HL-60 (cell line): ENCODE results near the gene PRKCE.

Experiments used
- DNase-seq, 2 experiments: peaks; one replicate each; pipeline ENCODE4 v3.0.0-alpha.2; 2010 to 2020; ENCODE audit warnings: low read depth in 1 of 2, low spot score in 1 of 2
- H3K27ac ChIP-seq: fragments of 250-450 bp; sonication (Bioruptor Pico); replicated peaks from 2 replicates; pipeline ENCODE4 v1.5.1; 2020; ENCODE audit warnings: mild to moderate bottlenecking, moderate library complexity
- H3K27me3 ChIP-seq: fragments of 250-450 bp; sonication (Bioruptor Pico); 2 replicates; pipeline ENCODE4 v1.5.1; 2021; ENCODE audit warnings: mild to moderate bottlenecking, moderate library complexity; ENCODE audit not compliant: insufficient read depth, poor library complexity, severe bottlenecking
- H3K4me3 ChIP-seq: replicated peaks from 2 replicates; pipeline ENCODE4 v1.5.1; 2011; ENCODE audit warnings: mild to moderate bottlenecking, control low read depth, low read length; ENCODE audit not compliant: insufficient read depth
- GABPA ChIP-seq: IDR thresholded peaks from 2 replicates; pipeline ENCODE4 v1.6.1; 2012; ENCODE audit warnings: low read depth
- POLR2AphosphoS5 ChIP-seq: IDR thresholded peaks from 2 replicates; pipeline ENCODE4 v1.6.1; 2012; ENCODE audit warnings: low read depth
- REST ChIP-seq: IDR thresholded peaks from 2 replicates; pipeline ENCODE4 v1.6.1; 2012; ENCODE audit warnings: low read depth; ENCODE audit not compliant: insufficient replicate concordance
- SPI1 ChIP-seq: IDR thresholded peaks from 2 replicates; pipeline ENCODE4 v1.6.1; 2012; ENCODE audit warnings: low read depth, mild to moderate bottlenecking, borderline replicate concordance
- TF ChIP-seq, protein P1 (sequence below): IDR thresholded peaks from one replicate; pipeline ENCODE4 v1.5.1; 2011; ENCODE audit warnings: low read length, control low read depth, inconsistent platforms; ENCODE audit not compliant: insufficient read depth

PRKCE gene

DNA sequence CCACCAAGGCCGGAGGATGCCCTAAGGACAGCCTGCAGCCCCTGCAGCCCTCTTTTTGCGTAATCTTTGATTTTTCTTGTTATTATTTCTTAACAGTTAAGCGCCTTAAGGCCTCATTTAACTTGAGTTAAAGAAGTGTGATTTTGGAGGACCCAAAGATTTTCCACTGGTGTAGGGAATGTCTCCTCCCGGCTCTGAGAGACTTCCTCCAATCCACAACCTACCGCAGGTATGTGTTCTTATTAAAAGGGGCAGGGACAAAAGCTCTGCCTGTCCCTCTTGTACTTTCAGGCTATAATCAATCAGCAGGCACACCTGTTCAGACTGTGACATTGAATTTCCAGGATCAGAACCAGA, 285.1 kb downstream of the PRKCE start:
- Histone ChIP-seq H3K27ac (no peak overlapping the region), H3K27me3 (no peaks in the 10 kb centered on the region), H3K4me3 (no peak overlapping the region)
- no peak for DNase-seq
- TF ChIP-seq SPI1: no peak
- TF ChIP-seq REST: no peak
- TF ChIP-seq, protein P1, sequence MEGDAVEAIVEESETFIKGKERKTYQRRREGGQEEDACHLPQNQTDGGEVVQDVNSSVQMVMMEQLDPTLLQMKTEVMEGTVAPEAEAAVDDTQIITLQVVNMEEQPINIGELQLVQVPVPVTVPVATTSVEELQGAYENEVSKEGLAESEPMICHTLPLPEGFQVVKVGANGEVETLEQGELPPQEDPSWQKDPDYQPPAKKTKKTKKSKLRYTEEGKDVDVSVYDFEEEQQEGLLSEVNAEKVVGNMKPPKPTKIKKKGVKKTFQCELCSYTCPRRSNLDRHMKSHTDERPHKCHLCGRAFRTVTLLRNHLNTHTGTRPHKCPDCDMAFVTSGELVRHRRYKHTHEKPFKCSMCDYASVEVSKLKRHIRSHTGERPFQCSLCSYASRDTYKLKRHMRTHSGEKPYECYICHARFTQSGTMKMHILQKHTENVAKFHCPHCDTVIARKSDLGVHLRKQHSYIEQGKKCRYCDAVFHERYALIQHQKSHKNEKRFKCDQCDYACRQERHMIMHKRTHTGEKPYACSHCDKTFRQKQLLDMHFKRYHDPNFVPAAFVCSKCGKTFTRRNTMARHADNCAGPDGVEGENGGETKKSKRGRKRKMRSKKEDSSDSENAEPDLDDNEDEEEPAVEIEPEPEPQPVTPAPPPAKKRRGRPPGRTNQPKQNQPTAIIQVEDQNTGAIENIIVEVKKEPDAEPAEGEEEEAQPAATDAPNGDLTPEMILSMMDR: no peak
- no peak for TF ChIP-seq GABPA
- TF ChIP-seq POLR2AphosphoS5: no peak

DNA sequence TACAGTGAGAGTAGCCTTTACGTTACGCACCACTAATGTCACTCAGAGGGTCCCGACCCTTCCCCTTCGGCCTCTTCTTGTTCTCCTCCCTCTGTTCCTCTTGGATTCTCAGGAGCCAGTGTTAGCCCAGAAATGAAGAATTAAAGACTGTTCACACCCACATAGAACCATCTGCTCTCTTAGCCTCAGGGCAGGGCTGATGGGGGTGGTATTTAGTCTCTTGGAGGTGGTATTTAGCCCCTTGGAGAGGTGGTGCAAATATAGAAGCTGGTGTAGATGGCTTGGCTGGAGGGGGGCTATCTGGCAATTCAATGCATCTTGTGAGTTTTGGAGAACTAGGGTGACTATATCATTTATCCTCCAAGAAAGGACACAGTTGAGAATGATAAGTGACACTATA, 286.5 kb downstream of the PRKCE start:
- H3K4me3 ChIP-seq: no peak overlapping the region
- no peak for DNase-seq
- no peak overlapping the region for H3K27ac ChIP-seq
- H3K27me3 ChIP-seq: no peaks in the 10 kb centered on the region
- TF ChIP-seq GABPA (no peak), REST (no peak), POLR2AphosphoS5 (no peak), SPI1 (no peak)
- TF ChIP-seq, protein P1: no peak

- H3K4me3 ChIP-seq: no peak overlapping the region
- DNase-seq: no peak
- TF ChIP-seq SPI1: no peak
- no peak for TF ChIP-seq POLR2AphosphoS5
- TF ChIP-seq REST: no peak
- TF ChIP-seq GABPA: no peak
- TF ChIP-seq, protein P1: no peak
- H3K27ac ChIP-seq: no peak overlapping the region
- H3K27me3 ChIP-seq: no peaks in the 10 kb centered on the region
Observed at GRCh38 chr2:45938649-45939511, 287.4 kb downstream of the PRKCE start.
